Duodenal mucosa (tissue), 2 donors: ENCODE results near the gene XAF1.
"Not testable (repeated sequence)": the region's sequence is repeated elsewhere in the genome, so short reads cannot be mapped to it uniquely, and the experiment has no call there.

ENCODE experiments used
- H3K27ac ChIP-seq: one replicate; pipeline ENCODE4 v1.7.0; 2013; ENCODE audit warnings: low read depth, low read length
- H3K27me3 ChIP-seq, 2 donors: one replicate each; pipeline ENCODE4 v1.7.0; 2013; ENCODE audit warnings: low read length in 2 of 2, control low read depth in 1 of 2; ENCODE audit not compliant: insufficient read depth in 2 of 2, control insufficient read depth in 1 of 2
- H3K36me3 ChIP-seq, 2 donors: one replicate each; pipeline ENCODE4 v1.7.0; 2013; ENCODE audit warnings: low read length in 2 of 2, control low read depth in 1 of 2; ENCODE audit not compliant: insufficient read depth in 2 of 2, control insufficient read depth in 1 of 2
- H3K4me1 ChIP-seq, 2 donors: one replicate each; pipeline ENCODE4 v1.7.0; 2013; ENCODE audit warnings: low read length in 2 of 2, control low read depth in 1 of 2; ENCODE audit not compliant: insufficient read depth in 2 of 2, control insufficient read depth in 1 of 2
- H3K4me3 ChIP-seq, 2 donors: one replicate each; pipeline ENCODE4 v1.7.0; 2013; ENCODE audit warnings: low read length in 2 of 2, low read depth in 1 of 2
- H3K9ac ChIP-seq, 2 donors: one replicate each; pipeline ENCODE4 v1.7.0; 2013; ENCODE audit warnings: low read length in 2 of 2, low read depth in 1 of 2
- H3K9me3 ChIP-seq, 2 donors: one replicate each; pipeline ENCODE4 v1.7.0; 2013; ENCODE audit warnings: low read length in 2 of 2, control low read depth in 1 of 2; ENCODE audit not compliant: control insufficient read depth in 1 of 2

Gene XAF1

DNA sequence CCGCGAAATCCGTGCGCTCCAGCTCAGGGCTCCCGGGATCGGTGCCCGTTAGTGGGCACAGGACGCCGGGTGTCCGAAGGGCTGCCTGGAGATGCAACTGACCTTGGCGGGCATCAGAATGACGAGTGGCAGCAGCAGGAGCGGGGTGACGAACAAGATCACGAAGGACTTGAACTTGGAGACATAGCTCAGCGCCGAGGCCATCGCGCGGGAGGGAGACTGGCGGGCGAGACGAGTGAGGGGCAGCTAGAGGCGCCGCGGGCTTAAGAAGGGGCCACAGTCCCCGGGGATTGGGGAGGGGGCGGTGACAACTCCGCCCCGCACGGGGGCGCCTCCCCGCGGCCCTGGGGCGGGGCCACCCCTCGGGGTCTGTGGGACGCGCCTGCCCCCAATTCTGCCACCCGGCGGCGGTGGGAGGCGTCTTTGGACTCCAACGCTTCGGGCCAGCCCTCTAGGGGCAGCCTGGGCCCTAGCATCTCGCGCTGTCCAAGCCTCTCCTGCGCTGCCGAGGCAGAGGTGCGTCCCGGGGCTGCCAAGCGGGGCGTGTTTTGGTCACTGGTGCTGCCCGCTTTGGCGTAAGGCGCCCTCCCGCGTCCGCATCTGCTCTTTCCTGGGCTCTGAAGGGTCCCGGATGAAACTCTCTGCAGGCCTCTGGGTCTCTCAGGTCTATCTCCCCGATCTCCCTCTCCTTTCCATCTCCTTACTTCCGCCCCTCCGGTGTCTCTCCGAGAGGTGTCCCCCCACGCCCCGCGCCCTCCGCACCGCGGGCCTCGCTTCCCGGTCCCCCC lies 42.5 kb upstream of the XAF1 start, which contains the start of gene SLC13A5:
Gene SLC13A5, minus strand, starts transcription at position 240 of the 788 bp plus-strand sequence. Its CDS starts 36 bp downstream, at position 204.
- Histone ChIP-seq H3K4me1 (no peaks in the 10 kb centered on the region), H3K9ac (no peak within 1 kb of the TSS), H3K27ac (no peak within 1 kb of the TSS), H3K36me3 (no peaks in the 10 kb centered on the region), H3K4me3 (no peak within 1 kb of the TSS), H3K9me3 (no peaks in the 10 kb centered on the region), H3K27me3 (peaks cover 21 to 29% of the 10 kb centered on the region in 2 donors)

DNA sequence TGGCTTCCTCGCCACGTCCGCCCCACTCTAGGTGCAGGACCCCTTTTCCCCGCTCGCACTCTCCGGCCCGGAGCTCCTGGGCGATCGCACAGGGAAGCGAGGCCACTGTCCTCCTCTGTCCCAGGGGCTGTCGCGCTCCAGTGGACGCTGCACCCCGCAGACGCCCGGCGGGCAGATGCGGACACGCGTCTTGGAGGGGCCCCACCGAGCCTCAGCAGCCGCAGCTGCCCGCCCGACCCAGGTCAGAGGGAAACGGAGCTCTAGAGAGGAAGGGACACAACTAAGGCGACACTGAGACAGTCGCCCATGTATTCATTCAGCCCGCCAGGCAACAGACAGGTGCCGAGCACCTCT lies 42.0 kb upstream of the XAF1 start:
- Histone ChIP-seq H3K27ac (no peak overlapping the region), H3K4me1 (no peaks in the 10 kb centered on the region), H3K9ac (no peak overlapping the region), H3K36me3 (no peaks in the 10 kb centered on the region), H3K27me3 (peaks cover 21 to 29% of the 10 kb centered on the region in 2 donors), H3K4me3 (no peak overlapping the region), H3K9me3 (no peaks in the 10 kb centered on the region)

DNA sequence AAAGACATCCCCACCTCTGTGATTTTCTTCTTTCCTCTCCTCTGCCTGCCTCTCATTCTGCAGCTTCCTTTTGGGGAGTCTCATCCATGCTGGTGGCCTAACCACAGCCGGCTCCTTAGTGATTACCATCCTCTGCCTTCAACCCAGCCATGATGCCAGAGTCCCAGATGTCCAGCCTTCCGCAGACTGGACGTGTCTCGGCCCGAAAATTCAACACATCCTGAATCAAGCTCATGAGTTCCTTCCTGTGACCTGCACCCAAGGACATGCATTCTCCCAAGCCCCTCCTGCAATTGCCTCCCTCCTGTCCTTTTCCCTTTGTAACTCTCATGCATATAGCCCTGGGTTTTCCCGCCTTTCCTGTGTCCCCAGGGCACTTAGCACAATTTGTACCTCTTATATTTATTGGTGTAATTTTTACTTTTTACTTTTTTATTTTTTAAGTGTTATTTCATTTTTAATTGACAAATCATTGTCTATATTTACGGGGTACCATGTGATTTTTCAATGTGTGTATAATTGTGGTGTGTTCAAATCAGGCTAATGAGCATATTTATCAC lies 41.5 kb upstream of the XAF1 start:
- Histone ChIP-seq H3K36me3 (no peaks in the 10 kb centered on the region), H3K9ac (no peak overlapping the region), H3K4me1 (no peaks in the 10 kb centered on the region), H3K27ac (no peak overlapping the region), H3K4me3 (no peak overlapping the region), H3K27me3 (peaks cover 21 to 32% of the 10 kb centered on the region in 2 donors), H3K9me3 (no peaks in the 10 kb centered on the region)

- Histone ChIP-seq H3K36me3 (no peaks in the 10 kb centered on the region), H3K4me3 (no peak overlapping the region), H3K9ac (no peak overlapping the region), H3K27me3 (peaks cover 23 to 38% of the 10 kb centered on the region in 2 donors), H3K27ac (no peak overlapping the region), H3K9me3 (no peaks in the 10 kb centered on the region), H3K4me1 (no peaks in the 10 kb centered on the region)
Measured at GRCh38 chr17:6716736-6717135, 39.1 kb upstream of the XAF1 start.

DNA sequence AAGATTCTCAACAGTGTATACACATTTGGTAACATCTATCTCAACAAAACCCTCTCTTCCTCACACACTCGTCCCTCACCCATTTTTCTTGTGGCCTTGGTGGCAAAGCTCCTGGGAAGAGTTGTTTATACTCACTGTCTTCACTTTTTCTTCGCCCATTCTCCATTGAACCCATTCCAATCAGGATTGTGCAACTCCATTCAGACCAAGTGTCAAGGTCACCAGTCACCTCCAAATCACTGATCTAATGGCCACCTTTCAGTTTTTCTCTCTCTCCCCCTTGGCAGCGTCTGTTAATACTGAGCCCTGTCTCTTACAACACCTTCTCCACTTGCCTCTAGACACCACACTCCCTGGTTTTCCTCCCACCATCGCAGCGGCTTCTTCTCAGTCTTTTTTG lies 34.1 kb upstream of the XAF1 start:
- Histone ChIP-seq H3K9ac (no peak overlapping the region), H3K9me3 (no peaks in the 10 kb centered on the region), H3K27ac (no peak overlapping the region), H3K36me3 (no peaks in the 10 kb centered on the region), H3K4me1 (no peaks in the 10 kb centered on the region), H3K4me3 (no peak overlapping the region), H3K27me3 (peaks cover 3 to 13% of the 10 kb centered on the region in 2 donors)

DNA sequence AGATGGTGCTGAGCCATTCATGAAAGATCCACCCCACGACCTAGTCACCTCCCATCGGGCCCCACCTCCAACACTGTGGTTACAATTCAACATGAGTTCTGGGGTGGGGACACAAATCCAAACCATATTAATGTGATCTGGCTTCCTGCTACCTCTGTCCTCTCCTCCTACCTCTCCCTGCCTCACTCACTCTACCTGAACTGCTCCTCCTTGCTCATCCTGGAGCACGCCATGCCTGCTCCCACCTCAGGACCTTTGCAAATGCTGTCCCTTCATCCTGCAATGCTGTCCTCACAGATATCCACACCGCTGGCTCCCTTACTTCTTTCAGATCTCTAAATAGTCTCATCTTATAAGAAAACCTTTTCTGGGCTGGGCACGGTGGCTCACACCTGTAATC lies 31.8 kb upstream of the XAF1 start:
- H3K27me3 ChIP-seq: peaks cover 3 to 13% of the 10 kb centered on the region in 2 donors
- H3K9ac ChIP-seq: no peak overlapping the region
- no peaks in the 10 kb centered on the region for H3K9me3 ChIP-seq
- no peak overlapping the region for H3K4me3 ChIP-seq
- H3K36me3 ChIP-seq: no peaks in the 10 kb centered on the region
- H3K27ac ChIP-seq: no peak overlapping the region
- no peaks in the 10 kb centered on the region for H3K4me1 ChIP-seq

- Histone ChIP-seq H3K9ac (no peak overlapping the region), H3K27ac (no peak overlapping the region), H3K27me3 (no peaks in the 10 kb centered on the region), H3K36me3 (no peaks in the 10 kb centered on the region), H3K9me3 (no peaks in the 10 kb centered on the region), H3K4me3 (no peak overlapping the region), H3K4me1 (no peaks in the 10 kb centered on the region)
Measured at GRCh38 chr17:6729531-6729930, 26.3 kb upstream of the XAF1 start.

- not testable (repeated sequence) for H3K9ac ChIP-seq, H3K9me3 ChIP-seq, H3K4me1 ChIP-seq, H3K27ac ChIP-seq, H3K36me3 ChIP-seq, H3K27me3 ChIP-seq, H3K4me3 ChIP-seq
Measured at GRCh38 chr17:6746665-6747064, 9.2 kb upstream of the XAF1 start.

GRCh38 chr17:6748617-6749016 lies 7.2 kb upstream of the XAF1 start:
- H3K27me3 ChIP-seq: no peaks in the 10 kb centered on the region
- H3K27ac ChIP-seq: no peak overlapping the region
- H3K4me3 ChIP-seq: no peak overlapping the region
- no peak overlapping the region for H3K9ac ChIP-seq
- H3K36me3 ChIP-seq: no peaks in the 10 kb centered on the region
- H3K4me1 ChIP-seq: peaks cover 6% of the 10 kb centered on the region in 2 donors
- H3K9me3 ChIP-seq: no peaks in the 10 kb centered on the region

DNA sequence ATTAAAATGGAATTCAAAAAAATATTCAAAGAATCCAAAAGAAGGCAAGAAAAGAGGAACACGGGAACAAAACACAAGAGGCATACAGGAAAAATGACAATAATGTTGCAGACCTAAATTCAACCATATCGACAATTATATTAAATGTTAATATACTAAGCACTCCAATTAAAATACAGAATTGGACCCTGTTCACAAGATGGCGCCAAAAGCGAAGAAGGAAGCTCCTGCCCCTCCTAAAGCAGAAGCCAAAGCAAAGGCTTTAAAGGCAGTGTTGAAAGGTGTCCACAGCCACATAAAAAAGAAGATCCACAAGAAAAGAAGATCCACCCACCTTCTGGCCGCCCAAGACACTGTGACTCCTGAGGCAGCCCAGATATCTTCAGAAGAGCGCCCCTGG lies 6.3 kb upstream of the XAF1 start:
- Histone ChIP-seq H3K9ac (no peak overlapping the region), H3K9me3 (no peaks in the 10 kb centered on the region), H3K27me3 (no peaks in the 10 kb centered on the region), H3K4me3 (no peak overlapping the region), H3K27ac (no peak overlapping the region), H3K4me1 (peaks cover 6% of the 10 kb centered on the region in 2 donors), H3K36me3 (no peaks in the 10 kb centered on the region)
